Stimulated activated CD8-positive, alpha-beta memory T cell treated with anti-CD3 and anti-CD28 coated beads, Interleukin-15, amount 100 ng/mL, for 4 hours (primary cell): ENCODE results near the gene GREM2.

ENCODE experiments used
- DNase-seq, 2 donors: peaks; one replicate each; pipeline ENCODE4 v3.0.0-alpha.2; 2020; ENCODE audit warnings: low read depth in 2 of 2

GREM2 gene

DNA sequence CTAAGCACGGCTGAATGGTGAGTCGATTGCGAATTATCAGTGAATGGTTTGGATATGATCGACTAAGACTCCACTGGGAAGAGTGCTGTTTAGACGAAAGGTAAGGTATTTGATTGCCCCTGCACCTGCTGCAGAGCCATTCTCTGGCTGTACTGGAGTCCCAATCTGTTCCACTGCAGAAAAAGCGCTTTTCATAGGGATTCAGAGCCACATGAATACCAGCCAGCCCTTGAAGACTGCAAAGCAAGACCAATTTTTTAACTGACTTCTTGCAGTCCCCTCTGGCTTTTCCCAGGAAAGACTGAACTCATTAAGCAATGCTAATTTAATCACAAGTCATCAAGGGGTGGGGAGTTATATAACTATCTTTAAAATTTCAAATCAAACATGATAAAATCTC lies 1.3 kb downstream of the GREM2 start:
- no peak for DNase-seq

DNA sequence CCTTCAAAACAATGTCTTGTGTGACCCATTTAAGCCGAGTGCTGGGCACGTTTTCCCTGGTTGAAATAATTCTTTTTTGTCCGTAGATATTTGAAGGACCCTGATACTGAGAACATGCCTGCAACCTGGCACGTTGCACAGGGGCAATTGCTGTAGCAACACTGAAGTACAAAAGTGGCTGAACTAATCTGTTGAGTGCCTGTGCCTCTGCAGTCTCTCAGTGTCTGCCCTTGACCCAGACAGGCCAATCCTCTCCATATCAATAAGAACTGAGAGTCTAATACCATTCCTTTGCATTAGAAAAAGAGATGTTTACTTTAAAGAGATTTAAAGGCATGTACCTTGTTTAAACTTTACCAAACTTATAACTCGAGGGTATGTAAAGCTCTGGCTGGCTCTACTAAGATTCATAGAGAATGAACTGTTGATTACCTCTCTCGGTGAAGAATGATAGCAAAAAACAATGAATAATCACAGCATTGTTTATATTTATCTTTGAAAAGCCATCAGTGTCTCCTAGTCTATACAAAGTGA lies 2.4 kb downstream of the GREM2 start:
- DNase-seq, result no peak

DNA sequence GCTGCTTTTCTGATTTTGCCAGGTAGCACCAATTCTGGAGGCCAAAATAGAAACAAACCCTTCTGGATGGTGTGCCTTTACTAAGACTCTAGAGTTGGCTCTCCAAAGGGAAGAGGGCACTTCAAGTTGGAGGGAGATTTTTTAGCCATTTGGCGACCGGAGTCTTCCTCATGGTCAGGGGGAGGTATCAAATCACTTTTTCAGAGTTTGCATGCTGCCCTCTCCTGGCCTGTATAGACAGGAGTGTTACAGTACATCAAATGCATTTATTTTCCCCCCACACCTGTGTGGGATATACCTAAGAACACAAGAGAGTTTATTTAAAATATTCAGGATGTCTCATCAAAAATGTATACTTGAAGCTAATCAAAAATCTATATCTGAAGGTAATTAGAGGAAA lies 3.2 kb downstream of the GREM2 start:
- no peak for DNase-seq

DNA sequence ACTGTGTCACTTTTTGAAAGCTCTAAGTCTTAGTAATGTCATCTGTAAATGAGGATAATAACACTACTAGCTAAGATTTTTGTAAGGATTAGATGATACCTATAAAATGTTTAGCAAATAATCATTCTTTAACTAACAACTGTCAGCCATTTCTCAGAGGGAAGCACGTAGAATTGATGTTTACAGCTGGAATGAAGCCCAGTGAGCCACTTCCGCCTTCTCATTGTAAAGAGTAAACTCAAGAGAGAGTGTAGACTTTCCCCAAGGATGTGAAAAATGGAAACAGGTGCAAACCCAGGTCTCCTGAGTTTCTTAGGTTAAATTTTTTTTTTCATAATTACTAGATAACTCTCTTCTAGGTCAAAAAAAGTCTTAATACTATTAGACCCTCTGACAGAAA lies 4.9 kb downstream of the GREM2 start:
- DNase-seq, result no peak

DNA sequence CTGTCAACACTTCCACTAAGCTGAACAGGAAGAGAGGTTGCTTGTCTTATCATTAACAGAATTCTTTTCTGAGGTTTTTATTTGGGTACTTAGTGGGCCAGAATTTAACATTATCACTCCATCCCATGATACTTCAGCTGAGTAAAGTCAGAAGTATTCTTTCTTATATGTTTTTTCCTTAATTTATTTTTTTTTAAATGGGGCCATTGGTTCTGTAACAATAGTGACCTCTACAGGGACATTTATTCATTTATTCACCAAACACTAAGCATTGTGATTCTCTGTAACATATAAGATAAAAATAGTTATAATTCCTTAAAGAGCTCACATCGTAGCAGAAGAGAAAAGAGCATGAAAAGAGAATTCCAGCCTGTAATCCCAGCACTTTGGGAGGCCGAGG lies 9.8 kb downstream of the GREM2 start:
- DNase-seq, result no peak

DNA sequence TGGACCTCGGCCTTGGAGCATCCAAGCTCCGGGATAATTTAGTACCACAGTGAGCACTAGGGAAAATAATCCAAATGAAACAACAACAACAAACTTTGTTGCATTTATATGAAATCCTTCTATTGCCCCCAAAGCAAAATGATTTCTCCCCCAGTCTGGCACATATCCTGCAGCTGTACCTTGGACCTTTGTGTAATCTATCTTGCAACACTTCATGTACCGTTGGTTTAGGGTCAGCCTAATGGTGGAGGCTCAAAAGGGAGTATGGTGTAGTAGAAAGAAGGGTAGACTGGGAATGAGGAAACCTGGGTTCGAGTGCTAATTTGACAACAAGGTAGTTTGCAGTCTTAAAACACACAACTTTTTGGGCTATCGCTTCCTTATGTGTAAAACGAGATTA lies 12.1 kb downstream of the GREM2 start:
- DNase-seq, result no peak

DNA sequence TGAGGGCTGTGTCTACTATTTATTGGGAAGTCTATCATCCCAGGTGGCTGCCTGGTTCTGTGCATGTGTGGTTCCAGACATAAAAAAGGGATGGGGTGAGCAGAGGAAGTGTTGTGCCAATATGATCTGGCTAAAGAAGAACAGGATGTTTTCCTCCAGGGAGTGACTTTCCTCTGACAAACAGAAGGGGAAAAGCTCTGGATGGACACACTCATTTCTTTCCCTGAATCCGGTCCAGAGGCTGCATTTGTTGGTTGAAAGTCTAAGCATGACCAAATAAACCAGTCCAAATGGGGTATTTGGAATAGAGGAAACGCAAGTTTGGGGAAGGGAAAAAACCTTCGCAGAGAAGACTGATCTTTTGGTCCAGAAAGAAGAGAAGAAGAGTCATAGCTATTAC lies 12.7 kb downstream of the GREM2 start:
- DNase-seq, result no peak

DNA sequence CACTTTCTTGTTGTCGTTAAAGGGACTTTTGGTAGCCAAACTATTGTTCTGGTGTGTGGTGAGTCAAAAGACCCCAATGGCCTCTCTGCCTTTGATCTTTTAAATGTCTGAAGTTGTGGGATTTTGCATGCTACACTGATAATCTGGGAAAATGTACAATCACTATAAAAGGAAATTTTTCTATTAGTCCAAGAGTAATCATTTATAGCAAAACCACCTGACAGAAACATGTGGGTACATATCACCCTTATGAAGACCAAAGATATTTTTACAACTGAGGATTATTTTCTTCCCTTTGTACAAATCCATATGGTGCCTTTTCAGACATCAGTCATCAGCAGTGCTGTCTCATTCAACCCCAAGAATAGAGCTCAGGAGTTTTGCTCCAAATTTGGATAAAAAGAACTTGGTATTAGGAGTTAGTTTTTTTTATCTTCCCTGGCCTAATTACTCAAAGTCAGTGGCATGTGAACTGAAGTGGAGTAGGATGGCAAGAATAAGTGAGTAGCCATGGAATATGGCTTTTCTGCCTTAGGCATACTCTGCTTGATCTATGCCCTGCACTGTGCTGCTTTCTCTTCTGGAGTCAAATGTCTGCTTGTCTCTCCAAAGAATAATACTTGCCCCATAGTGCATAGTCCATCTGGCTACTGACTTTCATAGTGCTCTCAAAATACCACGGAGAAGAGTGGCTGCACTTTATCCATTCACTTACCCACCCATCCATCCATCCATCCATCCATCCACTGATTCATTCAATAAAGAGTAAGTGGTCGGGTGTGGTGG lies 13.5 kb downstream of the GREM2 start:
- no peak for DNase-seq

DNA sequence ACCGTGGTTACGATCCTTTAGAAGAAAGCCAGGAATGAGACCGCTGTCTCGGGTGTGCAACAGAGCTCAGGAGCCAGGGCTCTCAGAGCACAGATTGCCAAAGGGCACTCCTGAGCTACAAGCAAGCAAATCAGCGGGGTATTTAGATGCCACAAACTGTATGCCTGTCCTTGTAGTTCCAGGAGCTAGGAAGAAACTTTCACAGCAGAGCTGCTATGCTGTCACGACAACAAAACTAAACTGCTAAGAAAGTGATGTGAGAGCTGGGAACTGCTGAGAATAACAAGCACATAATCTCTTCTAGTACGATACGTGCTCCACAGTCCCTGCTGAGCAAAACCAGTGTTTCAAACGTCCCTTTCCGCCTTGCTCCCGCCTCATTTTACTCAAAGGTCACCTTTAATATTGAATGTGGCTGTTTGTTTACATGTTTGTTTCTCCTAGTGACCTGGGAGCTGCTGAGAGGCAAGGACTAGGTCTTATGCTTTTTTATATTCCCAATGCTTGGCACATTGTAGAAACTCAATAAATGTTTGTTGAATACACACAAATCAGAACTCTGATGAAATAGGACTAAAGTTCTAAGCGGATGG lies 14.7 kb downstream of the GREM2 start:
- DNase-seq, result no peak

DNA sequence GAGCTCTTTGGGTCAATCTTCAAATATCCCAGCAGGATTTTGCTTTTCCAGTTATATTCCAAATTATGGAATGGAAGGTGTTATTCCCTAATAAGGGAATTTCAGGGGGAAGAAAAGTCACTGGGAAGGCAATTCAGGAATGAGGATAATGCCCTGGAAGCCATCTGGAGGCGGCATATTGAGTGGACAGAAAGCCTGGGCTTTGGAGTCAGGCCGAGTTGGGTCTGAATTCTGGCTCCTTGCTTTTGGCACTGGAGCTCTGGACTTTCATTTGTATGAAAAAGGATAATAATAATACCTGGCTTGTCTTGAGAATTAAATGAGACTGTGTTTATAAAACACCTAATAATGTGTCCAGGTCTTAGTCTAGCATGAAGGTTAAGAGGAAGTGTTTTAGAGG lies 16.5 kb downstream of the GREM2 start:
- DNase-seq, result no peak

DNA sequence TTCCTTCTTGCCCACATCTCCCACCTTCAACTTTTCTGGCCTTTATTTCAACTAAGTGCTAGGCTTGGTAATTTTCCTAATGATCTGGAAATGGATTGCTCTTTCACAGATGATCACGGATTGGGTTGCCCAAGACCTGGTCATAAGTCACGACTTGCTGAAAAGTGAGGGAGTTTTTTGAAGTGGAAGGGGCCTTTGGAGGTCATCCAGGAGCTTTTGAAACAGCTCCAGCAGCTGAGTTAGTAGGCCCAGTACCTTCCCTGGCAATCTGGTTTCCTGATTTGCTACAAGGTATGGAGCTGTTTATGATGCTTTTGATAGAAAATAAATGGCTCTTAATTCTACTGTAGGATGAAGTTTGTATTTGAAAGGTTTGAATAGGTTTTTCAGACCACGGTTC lies 20.4 kb downstream of the GREM2 start:
- DNase-seq, result no peak

DNA sequence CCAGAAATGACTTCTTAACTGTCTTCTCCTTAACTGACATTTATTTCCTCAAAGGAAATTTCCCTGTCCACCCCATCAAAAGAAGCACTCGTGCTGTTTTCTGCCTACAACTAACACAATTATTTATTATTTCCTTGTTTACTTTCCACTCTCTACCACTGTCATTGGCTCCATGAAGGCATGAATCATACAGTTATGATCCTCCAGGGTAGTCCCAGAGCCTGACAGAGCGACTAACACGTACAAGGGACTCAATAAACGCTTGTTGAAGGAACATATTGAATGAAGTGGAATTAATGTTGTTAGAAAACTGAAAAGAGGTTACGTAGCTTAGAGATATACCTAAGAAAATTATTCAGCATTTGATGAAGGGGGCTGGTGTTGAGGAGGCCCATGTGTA lies 20.9 kb downstream of the GREM2 start:
- no peak for DNase-seq

DNA sequence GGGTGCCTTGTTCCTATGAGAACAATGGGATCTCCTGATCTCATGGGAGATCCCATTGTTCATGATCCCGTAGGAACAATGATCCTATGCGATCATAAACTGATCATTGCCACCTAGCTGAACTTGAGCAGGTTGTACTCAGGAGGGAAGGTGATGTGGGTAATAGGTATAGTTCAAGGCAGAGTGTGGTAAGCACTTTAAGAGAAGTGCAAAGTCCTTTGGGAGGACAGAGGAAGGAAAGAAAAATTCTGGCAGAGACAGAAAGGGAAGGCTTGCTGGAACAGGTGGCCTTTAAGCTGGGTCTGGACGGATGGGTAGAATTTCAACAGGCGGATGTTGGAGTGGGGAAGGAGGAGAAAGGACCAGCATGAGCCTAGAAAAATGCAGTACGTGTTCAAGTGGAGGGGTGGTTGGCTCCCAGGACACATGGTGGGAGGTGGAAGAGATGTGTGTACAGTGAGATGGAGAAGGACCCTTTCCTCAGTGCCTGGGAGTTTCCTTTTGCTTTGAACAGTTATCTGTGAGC lies 22.3 kb downstream of the GREM2 start:
- no peak for DNase-seq

DNA sequence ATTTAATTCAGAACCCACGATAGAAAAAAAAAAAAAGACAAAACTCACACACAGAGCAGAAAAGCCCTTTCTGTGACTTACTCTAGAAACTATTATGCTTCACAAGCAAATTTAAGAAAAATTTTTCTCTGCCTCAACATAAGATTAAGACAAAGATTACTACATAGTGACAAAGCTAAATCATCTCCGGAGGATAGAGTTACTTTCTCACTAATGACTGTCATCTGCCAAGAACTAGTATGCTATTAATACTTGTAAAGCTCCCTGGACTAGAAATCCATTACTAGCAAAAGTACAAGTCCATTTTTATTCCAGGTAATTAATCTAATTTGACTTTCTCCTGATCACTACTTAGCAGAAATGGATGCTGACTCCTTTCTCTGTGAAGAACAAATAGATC lies 25.9 kb downstream of the GREM2 start:
- no peak for DNase-seq

DNA sequence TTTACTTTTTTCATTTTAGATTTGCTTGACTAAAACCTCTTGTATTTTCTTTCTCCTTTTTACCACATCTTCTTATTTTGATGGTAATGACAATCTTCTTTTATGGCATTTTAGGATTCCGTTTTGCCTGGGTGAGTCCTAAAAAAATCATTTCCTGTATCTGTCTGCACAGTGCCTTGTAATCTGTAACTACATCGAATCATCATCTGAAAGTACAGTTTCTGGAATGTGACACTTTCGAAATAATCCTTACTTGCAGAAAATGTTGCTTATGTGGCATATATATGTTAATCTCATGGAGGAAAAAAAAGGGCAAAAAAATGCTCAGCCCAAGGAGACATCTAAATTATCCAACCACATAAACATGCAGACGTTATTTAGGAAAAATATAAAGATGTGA lies 29.0 kb downstream of the GREM2 start:
- no peak for DNase-seq

DNA sequence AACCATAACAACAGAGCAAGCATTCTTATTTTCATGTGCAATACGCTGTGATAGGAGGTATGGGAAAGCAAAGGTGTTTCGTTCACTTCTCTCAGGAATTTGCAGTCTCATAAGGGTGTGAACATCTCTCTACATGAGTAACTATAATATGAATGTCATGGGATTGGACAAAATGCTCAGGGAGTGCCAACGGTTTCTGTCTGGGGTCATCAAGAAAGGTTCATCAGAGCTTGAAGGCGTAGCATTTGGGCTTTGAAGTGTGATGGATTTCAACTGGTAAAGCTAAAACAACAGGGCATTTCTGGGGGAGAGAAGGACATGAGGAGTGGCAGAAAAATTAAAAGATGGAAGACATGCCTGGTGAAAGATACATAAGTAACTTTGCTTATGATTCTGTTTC lies 32.4 kb downstream of the GREM2 start:
- DNase-seq, result no peak

DNA sequence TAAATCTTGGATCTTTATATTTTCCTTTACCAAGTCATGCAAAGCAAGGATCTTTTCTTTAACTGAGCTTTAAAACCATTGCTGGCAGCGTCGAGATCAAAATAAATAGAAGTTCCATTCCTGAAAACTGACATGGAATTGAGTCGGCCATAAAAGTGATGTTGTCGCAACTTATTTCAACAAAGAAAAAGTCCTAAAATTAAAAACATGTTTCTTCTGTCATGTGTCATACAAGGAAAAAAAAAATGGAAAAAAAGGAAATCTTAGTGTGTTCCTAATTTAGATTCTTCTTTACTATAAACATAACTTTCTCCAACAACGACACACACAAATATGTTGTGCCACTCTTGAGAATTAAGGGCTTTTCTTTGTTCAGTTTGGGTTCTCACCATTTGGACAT lies 34.9 kb downstream of the GREM2 start:
- DNase-seq, result no peak

DNA sequence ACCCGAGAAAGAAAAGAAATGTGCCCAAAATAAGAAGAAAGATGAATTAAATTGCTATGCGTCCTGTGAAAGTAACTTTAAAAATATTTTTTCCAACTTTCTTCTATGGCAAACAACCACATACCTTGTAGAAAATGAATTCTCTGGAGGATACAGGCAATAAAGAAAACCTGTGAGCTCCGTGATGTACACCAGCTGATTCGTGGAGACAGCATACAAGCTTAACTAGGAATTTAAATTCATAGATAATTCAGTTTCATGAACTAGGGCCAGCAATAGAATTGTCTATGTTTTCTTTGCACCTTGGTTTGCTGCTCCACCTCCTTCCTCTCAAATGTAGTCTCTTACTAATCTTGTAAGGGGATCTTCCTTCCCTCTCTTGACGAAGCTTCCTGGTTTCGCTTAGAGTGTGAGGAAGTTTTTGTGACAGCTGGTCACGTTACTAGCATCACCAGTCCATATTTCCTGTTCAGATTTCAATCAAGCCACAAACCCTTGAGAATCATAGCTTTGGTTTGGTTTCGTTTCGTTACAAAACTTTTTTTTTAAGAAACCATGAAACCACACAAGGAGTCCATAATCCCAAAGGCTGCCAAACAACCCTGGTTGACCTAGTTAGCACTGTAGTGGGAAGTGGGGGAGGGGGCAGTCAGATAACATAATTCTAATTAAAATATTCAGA lies 35.8 kb downstream of the GREM2 start:
- DNase-seq, result no peak

DNA sequence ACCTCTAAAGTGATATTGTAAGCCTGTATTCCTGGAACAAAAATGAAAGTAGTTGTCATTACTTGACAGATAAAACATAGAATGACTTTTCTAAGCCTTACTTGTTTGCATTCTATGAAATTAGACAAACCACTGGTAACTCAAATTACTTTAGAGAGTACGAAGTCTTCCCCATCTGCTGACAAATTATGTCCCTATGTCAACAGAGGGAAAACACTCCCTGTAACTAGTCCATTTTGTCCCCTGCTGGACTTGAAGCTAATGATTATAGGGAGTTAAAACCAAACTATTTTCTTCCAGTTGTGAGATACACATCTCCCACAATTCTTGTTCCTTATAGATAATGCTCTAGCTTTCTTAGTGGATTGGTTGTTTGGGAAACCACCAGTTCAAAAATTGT lies 39.6 kb downstream of the GREM2 start:
- DNase-seq, result no peak

DNA sequence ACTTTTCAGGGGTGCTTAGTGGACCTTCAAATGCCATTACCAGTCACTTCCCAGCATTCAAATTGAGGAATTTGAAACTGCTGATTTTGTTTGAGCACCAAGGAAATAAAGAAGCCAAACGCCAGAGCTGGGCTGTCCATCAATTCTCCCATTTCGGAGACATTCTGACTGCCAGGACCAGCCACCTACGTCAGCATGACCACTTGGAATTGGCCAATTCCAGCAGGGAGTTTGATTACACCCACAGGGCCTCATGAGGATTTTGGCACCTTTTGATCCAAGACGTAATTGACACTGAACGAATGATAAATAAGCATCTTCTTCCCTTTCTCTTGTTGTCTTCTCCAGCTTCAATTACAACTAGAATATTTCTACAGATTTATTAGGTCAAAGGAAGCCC lies 40.2 kb downstream of the GREM2 start:
- DNase-seq, result no peak

DNA sequence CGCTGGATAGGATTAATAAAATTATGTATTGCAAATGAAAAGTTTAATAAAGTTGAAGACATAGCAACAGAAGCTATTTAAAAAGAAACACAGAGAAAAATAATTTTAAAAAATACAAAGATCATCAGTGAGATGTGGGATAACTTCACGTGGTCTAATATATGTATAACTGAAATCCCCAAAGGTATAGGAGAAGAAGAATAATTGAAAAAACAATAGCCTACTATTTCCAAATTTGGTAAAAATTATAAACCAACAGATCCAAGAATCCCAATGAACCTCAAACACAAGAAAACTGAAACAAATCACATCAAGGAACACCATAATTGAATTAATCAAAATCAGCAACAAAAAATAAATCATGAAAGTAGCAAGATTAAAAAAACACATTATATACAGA lies 44.9 kb downstream of the GREM2 start:
- no peak for DNase-seq

DNA sequence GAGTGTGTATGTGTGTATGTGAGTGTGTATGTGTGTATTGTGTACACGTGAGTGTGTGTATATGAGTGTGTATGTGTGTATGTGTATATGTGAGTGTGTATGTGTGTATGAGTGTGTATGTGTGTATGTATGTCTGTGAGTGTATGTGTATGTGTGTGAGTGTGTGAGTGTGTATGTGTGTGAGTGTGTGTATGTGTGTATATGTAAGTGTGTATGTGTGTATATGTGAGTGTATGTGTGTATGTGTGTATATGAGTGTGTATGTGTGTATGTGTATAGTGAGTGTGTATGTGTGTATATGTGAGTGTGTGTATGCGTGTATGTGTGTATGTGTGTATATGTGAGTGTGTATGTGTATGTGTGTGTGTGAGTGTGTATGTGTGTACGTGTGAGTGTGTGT lies 49.2 kb downstream of the GREM2 start:
- DNase-seq, result no peak

DNA sequence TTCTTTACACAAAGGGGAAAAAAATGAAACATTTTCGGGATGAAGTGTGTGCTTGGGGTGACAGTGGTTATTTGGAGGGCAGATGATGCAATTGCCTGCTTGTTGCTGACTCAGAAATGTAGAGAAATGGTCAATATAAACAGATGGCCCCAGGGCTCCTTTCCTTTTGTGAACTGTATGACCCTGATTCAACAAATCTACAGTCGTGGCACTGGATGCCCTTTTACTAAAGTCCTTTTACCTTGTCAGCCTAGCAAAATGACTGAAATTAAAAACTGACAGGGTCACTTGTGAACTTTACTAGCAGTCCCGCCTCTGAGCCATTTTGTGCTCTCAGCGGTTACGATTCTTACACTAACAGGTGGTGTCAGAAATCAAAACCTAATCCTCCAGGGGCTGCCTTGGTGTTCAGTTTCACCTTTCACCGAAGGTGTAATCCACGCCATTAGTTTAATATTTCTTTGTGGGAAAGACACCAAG lies 49.8 kb downstream of the GREM2 start:
- no peak for DNase-seq
